Panc1 (cell line): ENCODE results near the gene SLC7A5.

Source experiments
- TCF7L2 ChIP-seq: IDR thresholded peaks from 2 replicates; pipeline ENCODE4 v1.6.1; 2011; ENCODE audit warnings: mild to moderate bottlenecking, low read depth, low read length, inconsistent platforms
- TF ChIP-seq, protein P1 (sequence below): fragments of 450-650 bp; IDR thresholded peaks from 2 replicates; pipeline ENCODE4 v1.5.1; 2017; ENCODE audit warnings: mild to moderate bottlenecking
- TF ChIP-seq, protein P2 (sequence below), 2 experiments: IDR thresholded peaks; 2 replicates each; pipeline ENCODE4 v1.6.1; 2011 to 2012; ENCODE audit warnings: low read depth in 2 of 2, control low read depth in 1 of 2, low read length in 1 of 2, mild to moderate bottlenecking in 1 of 2, moderate library complexity in 1 of 2; ENCODE audit not compliant: insufficient read depth in 1 of 2

DNA sequence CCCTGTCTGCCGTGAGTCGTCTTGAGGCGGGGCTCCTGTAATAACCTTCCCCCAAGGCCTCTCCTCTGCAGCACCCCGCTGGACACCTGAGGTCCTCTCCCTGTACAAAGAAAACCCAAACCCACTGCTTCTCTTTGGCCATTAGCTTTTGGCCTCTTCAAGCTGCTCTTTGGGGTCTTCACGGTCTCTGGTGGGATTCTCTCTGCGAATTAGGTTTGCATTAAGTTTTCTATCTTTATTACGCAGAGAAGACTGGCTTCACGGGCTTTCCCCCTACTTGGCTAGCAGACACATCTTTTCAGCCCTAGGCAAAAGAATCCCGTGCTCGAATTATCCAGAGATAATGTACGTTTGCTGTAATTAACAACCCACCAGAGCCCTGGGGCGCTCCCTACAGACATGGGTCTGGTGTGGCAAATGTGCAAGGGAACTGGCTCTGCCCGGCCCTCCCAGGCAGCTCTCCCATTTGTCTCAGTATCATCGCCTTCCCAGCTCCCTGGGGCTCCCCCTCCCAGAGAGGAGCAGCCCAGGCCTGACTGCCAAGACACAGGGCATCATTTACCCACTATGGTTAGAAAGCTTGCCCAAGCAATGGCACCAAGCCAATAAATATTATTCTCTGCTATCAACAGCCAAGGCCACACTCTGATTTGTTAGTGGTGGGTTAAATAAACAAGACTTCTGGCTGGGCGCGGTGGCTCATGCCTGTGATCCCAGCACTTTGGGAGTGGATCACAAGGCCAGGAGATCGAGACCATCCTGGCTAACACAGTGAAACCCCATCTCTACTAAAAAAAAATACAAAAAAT lies 78.8 kb downstream of the SLC7A5 start:
- TF ChIP-seq, protein P1, sequence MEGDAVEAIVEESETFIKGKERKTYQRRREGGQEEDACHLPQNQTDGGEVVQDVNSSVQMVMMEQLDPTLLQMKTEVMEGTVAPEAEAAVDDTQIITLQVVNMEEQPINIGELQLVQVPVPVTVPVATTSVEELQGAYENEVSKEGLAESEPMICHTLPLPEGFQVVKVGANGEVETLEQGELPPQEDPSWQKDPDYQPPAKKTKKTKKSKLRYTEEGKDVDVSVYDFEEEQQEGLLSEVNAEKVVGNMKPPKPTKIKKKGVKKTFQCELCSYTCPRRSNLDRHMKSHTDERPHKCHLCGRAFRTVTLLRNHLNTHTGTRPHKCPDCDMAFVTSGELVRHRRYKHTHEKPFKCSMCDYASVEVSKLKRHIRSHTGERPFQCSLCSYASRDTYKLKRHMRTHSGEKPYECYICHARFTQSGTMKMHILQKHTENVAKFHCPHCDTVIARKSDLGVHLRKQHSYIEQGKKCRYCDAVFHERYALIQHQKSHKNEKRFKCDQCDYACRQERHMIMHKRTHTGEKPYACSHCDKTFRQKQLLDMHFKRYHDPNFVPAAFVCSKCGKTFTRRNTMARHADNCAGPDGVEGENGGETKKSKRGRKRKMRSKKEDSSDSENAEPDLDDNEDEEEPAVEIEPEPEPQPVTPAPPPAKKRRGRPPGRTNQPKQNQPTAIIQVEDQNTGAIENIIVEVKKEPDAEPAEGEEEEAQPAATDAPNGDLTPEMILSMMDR = no peak
- TF ChIP-seq, protein P2, sequence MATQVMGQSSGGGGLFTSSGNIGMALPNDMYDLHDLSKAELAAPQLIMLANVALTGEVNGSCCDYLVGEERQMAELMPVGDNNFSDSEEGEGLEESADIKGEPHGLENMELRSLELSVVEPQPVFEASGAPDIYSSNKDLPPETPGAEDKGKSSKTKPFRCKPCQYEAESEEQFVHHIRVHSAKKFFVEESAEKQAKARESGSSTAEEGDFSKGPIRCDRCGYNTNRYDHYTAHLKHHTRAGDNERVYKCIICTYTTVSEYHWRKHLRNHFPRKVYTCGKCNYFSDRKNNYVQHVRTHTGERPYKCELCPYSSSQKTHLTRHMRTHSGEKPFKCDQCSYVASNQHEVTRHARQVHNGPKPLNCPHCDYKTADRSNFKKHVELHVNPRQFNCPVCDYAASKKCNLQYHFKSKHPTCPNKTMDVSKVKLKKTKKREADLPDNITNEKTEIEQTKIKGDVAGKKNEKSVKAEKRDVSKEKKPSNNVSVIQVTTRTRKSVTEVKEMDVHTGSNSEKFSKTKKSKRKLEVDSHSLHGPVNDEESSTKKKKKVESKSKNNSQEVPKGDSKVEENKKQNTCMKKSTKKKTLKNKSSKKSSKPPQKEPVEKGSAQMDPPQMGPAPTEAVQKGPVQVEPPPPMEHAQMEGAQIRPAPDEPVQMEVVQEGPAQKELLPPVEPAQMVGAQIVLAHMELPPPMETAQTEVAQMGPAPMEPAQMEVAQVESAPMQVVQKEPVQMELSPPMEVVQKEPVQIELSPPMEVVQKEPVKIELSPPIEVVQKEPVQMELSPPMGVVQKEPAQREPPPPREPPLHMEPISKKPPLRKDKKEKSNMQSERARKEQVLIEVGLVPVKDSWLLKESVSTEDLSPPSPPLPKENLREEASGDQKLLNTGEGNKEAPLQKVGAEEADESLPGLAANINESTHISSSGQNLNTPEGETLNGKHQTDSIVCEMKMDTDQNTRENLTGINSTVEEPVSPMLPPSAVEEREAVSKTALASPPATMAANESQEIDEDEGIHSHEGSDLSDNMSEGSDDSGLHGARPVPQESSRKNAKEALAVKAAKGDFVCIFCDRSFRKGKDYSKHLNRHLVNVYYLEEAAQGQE (IDR thresholded peaks at IDR 0.05; ENCODE audit: insufficient read depth in 1 of 2, low read depth in 2 of 2, low read length in 1 of 2) = no peak
- TF ChIP-seq TCF7L2 = no peak
